Esophagus squamous epithelium (tissue), 4 donors: ENCODE data around the gene SLC7A5.
"Not testable (repeated sequence)": the region's sequence is repeated elsewhere in the genome, so short reads cannot be mapped to it uniquely, and the experiment has no call there.

Experiments
- POLR2A ChIP-seq, 4 donors: fragments of 450-650 bp; IDR thresholded peaks; one replicate each; pipeline ENCODE4 v1.6.1; 2017; ENCODE audit warnings: antibody characterized with exemption in 4 of 4, mild to moderate bottlenecking in 4 of 4, moderate library complexity in 3 of 4
- TF ChIP-seq, protein P1 (sequence below), 6 experiments: fragments of 450-650 bp in 4 of 6; fragments of 200-600 bp in 2 of 6; sonication (generic) in 2 of 6; IDR thresholded peaks; one replicate each; pipeline ENCODE4 v1.5.1; 2016 to 2019; ENCODE audit warnings: antibody characterized with exemption in 6 of 6, mild to moderate bottlenecking in 4 of 6, moderate library complexity in 4 of 6

- TF ChIP-seq, protein P1, sequence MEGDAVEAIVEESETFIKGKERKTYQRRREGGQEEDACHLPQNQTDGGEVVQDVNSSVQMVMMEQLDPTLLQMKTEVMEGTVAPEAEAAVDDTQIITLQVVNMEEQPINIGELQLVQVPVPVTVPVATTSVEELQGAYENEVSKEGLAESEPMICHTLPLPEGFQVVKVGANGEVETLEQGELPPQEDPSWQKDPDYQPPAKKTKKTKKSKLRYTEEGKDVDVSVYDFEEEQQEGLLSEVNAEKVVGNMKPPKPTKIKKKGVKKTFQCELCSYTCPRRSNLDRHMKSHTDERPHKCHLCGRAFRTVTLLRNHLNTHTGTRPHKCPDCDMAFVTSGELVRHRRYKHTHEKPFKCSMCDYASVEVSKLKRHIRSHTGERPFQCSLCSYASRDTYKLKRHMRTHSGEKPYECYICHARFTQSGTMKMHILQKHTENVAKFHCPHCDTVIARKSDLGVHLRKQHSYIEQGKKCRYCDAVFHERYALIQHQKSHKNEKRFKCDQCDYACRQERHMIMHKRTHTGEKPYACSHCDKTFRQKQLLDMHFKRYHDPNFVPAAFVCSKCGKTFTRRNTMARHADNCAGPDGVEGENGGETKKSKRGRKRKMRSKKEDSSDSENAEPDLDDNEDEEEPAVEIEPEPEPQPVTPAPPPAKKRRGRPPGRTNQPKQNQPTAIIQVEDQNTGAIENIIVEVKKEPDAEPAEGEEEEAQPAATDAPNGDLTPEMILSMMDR (IDR thresholded peaks at IDR 0.05), result not testable (repeated sequence)
- TF ChIP-seq POLR2A (IDR thresholded peaks at IDR 0.05), result not testable (repeated sequence)
Measured at GRCh38 chr16:87858151-87858993, 10.9 kb downstream of the SLC7A5 start.
